Endothelial cell of umbilical vein (primary cell): ENCODE measurements around the gene SPAG9. TPM values are rescaled to one million over a fixed set of nuclear protein-coding genes. Genes with fewer than 3 reads are reported as not detected.

Experiments used
- BruUV-seq: library from RNA; stranded (reverse); fragments of 400-500 nt; replicated peaks from 2 replicates; lab custom pipeline; 2021; lab: Mats Ljungman, UMichigan
- CTCF ChIA-PET: fragments of 300-600, 350-600 bp; sonication (Branson Sonifier 250); formaldehyde crosslinking; loops from one replicate; lab custom pipeline; 2021; ENCODE audit warnings: antibody characterized with exemption, inconsistent platforms; lab: Charles Lee
- POLR2A ChIA-PET: fragments of 300-600, 350-600 bp; sonication (Branson Sonifier 250); formaldehyde crosslinking; loops from one replicate; lab custom pipeline; 2021; ENCODE audit warnings: antibody characterized with exemption, inconsistent platforms; lab: Charles Lee
- DNase-seq: peaks from one replicate; pipeline ENCODE4 v3.0.0-alpha.2; 2011; ENCODE audit warnings: low read depth, low spot score
- FAIRE-seq: peaks from 2 replicates; lab custom pipeline; 2011; peaks lifted over from hg19 to GRCh38; lab: Jason Lieb, UNC
- H2AFZ ChIP-seq: 2 replicates; pipeline ENCODE4 v1.6.0; 2012; ENCODE audit warnings: low read depth, low read length, control low read depth, inconsistent platforms
- H3K27ac ChIP-seq: 2 replicates; pipeline ENCODE4 v1.5.1; 2011; ENCODE audit warnings: low read depth, mild to moderate bottlenecking, control low read depth, low read length, moderate library complexity; ENCODE audit not compliant: insufficient read depth
- H3K27me3 ChIP-seq, 2 experiments: 2 replicates each; pipeline versions ENCODE4 v1.6.0 to v1.6.1; 2011; ENCODE audit warnings: low read length in 2 of 2, mixed read lengths in 1 of 2; ENCODE audit not compliant: control insufficient read depth in 2 of 2, insufficient read depth in 2 of 2
- H3K36me3 ChIP-seq, 2 experiments: 2 replicates in 1 of 2; 3 replicates in 1 of 2; pipeline ENCODE4 v1.5.1; 2011; ENCODE audit warnings: low read length in 2 of 2, mild to moderate bottlenecking in 1 of 2, moderate library complexity in 1 of 2; ENCODE audit not compliant: control insufficient read depth in 2 of 2, insufficient read depth in 2 of 2; ENCODE audit errors: extremely low read depth in 1 of 2
- H3K4me1 ChIP-seq: 3 replicates; pipeline ENCODE4 v1.5.1; 2011; ENCODE audit warnings: mild to moderate bottlenecking, low read length; ENCODE audit not compliant: control insufficient read depth, insufficient read depth; ENCODE audit errors: extremely low read depth
- H3K4me2 ChIP-seq: 2 replicates; pipeline ENCODE4 v1.6.1; 2011; ENCODE audit warnings: low read length, control low read depth, mixed read lengths; ENCODE audit not compliant: insufficient read depth
- H3K4me3 ChIP-seq, 3 experiments: fragments of 200-600 bp in 1 of 3; sonication (generic), shearing (Covaris generic) in 1 of 3; replicated peaks in 1 of 3; 2 replicates each; pipeline ENCODE4 v1.5.1; 2011 to 2016; ENCODE audit warnings: control low read depth in 3 of 3, low read length in 3 of 3, mild to moderate bottlenecking in 2 of 3, inconsistent platforms in 1 of 3, low read depth in 1 of 3, moderate library complexity in 1 of 3; ENCODE audit not compliant: insufficient read depth in 1 of 3
- H3K79me2 ChIP-seq: 2 replicates; pipeline ENCODE4 v1.6.0; 2012; ENCODE audit warnings: low read length, inconsistent platforms; ENCODE audit not compliant: control insufficient read depth, insufficient read depth
- H3K9ac ChIP-seq: replicated peaks from 2 replicates; pipeline ENCODE3; 2011; ENCODE audit warnings: low read length, control low read depth; ENCODE audit not compliant: insufficient read depth; ENCODE audit errors: extremely low read depth
- H3K9me1 ChIP-seq: replicated peaks from 3 replicates; pipeline ENCODE4 v1.6.0; 2011; ENCODE audit warnings: mild to moderate bottlenecking, low read length; ENCODE audit not compliant: control insufficient read depth, insufficient read depth; ENCODE audit errors: extremely low read depth
- H3K9me3 ChIP-seq: replicated peaks from 2 replicates; pipeline ENCODE4 v1.5.1; 2012; ENCODE audit warnings: low read length, inconsistent platforms; ENCODE audit not compliant: control insufficient read depth, insufficient read depth
- H4K20me1 ChIP-seq: replicated peaks from 2 replicates; pipeline ENCODE3; 2011; ENCODE audit warnings: mild to moderate bottlenecking, low read length; ENCODE audit not compliant: control insufficient read depth, insufficient read depth; ENCODE audit errors: extremely low read depth
- CTCF ChIP-seq, 2 donors: IDR thresholded peaks; 1 replicate in 1 of 2; 2 replicates in 1 of 2; pipeline ENCODE4 v1.5.1; 2011; ENCODE audit warnings: low read length in 2 of 2, mild to moderate bottlenecking in 2 of 2, moderate library complexity in 2 of 2, control low read depth in 1 of 2, inconsistent platforms in 1 of 2, low read depth in 1 of 2; ENCODE audit not compliant: insufficient read depth in 1 of 2; ENCODE audit errors: extremely low read depth in 1 of 2
- EZH2 ChIP-seq: IDR thresholded peaks from 2 replicates; pipeline ENCODE4 v1.6.1; 2012; ENCODE audit warnings: borderline replicate concordance, low read depth, mild to moderate bottlenecking, moderate library complexity, low read length, inconsistent platforms; ENCODE audit not compliant: severe bottlenecking
- FOS ChIP-seq: IDR thresholded peaks from 2 replicates; pipeline ENCODE4 v1.6.1; 2011; ENCODE audit warnings: mild to moderate bottlenecking, low read length, moderate library complexity, borderline replicate concordance; ENCODE audit not compliant: insufficient read depth
- GATA2 ChIP-seq: IDR thresholded peaks from 2 replicates; pipeline ENCODE4 v1.7.0; 2011; ENCODE audit warnings: low read depth, mild to moderate bottlenecking, moderate library complexity, mixed read lengths, low read length; ENCODE audit not compliant: insufficient read length, insufficient read depth
- JUN ChIP-seq: IDR thresholded peaks from 2 replicates; pipeline ENCODE4 v1.6.1; 2011; ENCODE audit warnings: borderline replicate concordance, low read depth; ENCODE audit not compliant: insufficient read length, insufficient read depth
- MAX ChIP-seq: IDR thresholded peaks from 2 replicates; pipeline ENCODE4 v1.6.1; 2011; ENCODE audit not compliant: insufficient read depth, insufficient read length
- MYC ChIP-seq: IDR thresholded peaks from one replicate; pipeline ENCODE4 v1.6.1; 2011; ENCODE audit warnings: mild to moderate bottlenecking, low read depth, low read length
- POLR2A ChIP-seq: IDR thresholded peaks from 2 replicates; pipeline ENCODE4 v1.6.1; 2012; ENCODE audit warnings: low read depth, mild to moderate bottlenecking, control low read depth, low read length
- POLR2AphosphoS5 ChIP-seq: IDR thresholded peaks from 2 replicates; pipeline ENCODE4 v1.6.1; 2012; ENCODE audit warnings: low read depth, mild to moderate bottlenecking, control low read depth, low read length, moderate library complexity; ENCODE audit not compliant: insufficient read depth
- dilution Hi-C: fragments of 300-500 bp; cut with MboI; formaldehyde crosslinking; loops from one replicate; pipeline ENCODE4 v1.15.0; 2019; ENCODE audit warnings: low sequenced_read_pairs; ENCODE audit not compliant: extremely low pct_ligation_motif_present
- intact Hi-C: fragments of 100-400 bp; cut with micrococcal nuclease; formaldehyde crosslinking; loops from one replicate; pipeline ENCODE4 v1.10.0; 2022
- polyA plus RNA-seq, 4 experiments: library from polyadenylated mRNA; depleted of rRNA in 3 of 4; stranded (reverse) in 3 of 4; unstranded in 1 of 4; fragments of >200 nt; gene quantifications; 2 replicates each; pipeline versions ENCODE4 v1.2.1 to v1.2.3, GENCODE V29; 2011 to 2012; ENCODE audit warnings: missing spikeins in 1 of 4
- total RNA-seq: library from RNA; stranded (reverse); gene quantifications from 2 replicates; pipeline ENCODE4 v1.2.3, GENCODE V29; 2021

Gene SPAG9
- total and polyA plus RNA-seq, 2 donors (not counting 3 experiments of a cell fraction or from before 2014, with no cell fraction given) = 16.5 to 75.0 TPM

- Histone ChIP-seq H3K27ac (no peak overlapping the region), H3K36me3 (no peaks in the 10 kb centered on the region), H3K4me2 (peak overlapping the region; percentile 45), H3K27me3 (no peaks in the 10 kb centered on the region), H2AFZ (no peak overlapping the region), H3K9me1 (no peaks in the 10 kb centered on the region), H3K9ac (no peak overlapping the region), H4K20me1 (no peaks in the 10 kb centered on the region), H3K4me3 (peak overlapping the region in 1 of 3 experiments; percentile 19), H3K9me3 (no peaks in the 10 kb centered on the region), H3K4me1 (no peaks in the 10 kb centered on the region), H3K79me2 (no peaks in the 10 kb centered on the region)
- no peak for TF ChIP-seq FOS
- no peak for TF ChIP-seq POLR2AphosphoS5
- TF ChIP-seq JUN = no peak
- dilution Hi-C loops = no loop called here
- no TSS peak for BruUV-seq
- peak; percentile 61 for DNase-seq
- intact Hi-C loops = loop anchor here (2.0 kb wide), 1 partner anchor 17 kb away; no protein-coding TSS in a partner anchor
- no peak for FAIRE-seq
- POLR2A ChIA-PET = interaction anchor here (1.2 kb wide), 1 partner anchor 178 kb away, joined by 3 read pairs; no protein-coding TSS in a partner anchor
- CTCF ChIA-PET = interaction anchor here (1.1 to 1.7 kb wide), 4 partner anchors 15 to 124 kb away, joined by 4 to 5 read pairs (median 4); partner anchors contain the start of gene NME1
Measured at GRCh38 chr17:51029568-51030463, 90.9 kb downstream of the SPAG9 start.

GRCh38 chr17:51029142-51029541, 91.5 kb downstream of the SPAG9 start:
- Histone ChIP-seq H3K36me3 (no peaks in the 10 kb centered on the region), H3K9ac (no peak overlapping the region), H3K79me2 (no peaks in the 10 kb centered on the region), H3K4me1 (no peaks in the 10 kb centered on the region), H4K20me1 (no peaks in the 10 kb centered on the region), H3K9me3 (no peaks in the 10 kb centered on the region), H3K27ac (no peak overlapping the region), H3K27me3 (no peaks in the 10 kb centered on the region), H3K4me2 (no peak overlapping the region), H2AFZ (no peak overlapping the region), H3K4me3 (no peak overlapping the region), H3K9me1 (no peaks in the 10 kb centered on the region)
- TF ChIP-seq JUN (no peak), FOS (no peak), GATA2 (no peak), CTCF (IDR thresholded peaks at IDR 0.05; ENCODE audit: extremely low read depth in 1 of 2, insufficient read depth in 1 of 2, low read depth in 1 of 2, low read length in 2 of 2) (no peak), MYC (no peak), EZH2 (no peak), POLR2A (no peak), POLR2AphosphoS5 (no peak), MAX (no peak)
- no TSS peak for BruUV-seq
- ChIA-PET POLR2A (no interaction called here), CTCF (interaction anchor here (1.5 to 1.7 kb wide), 2 partner anchors 14 to 27 kb away, joined by 4 to 5 read pairs; no protein-coding TSS in a partner anchor)
- FAIRE-seq (no peak), DNase-seq (no peak)
- intact Hi-C loops = no loop called here
- dilution Hi-C loops = no loop called here
